ENCODE data around the gene SAMD4B.
A peak's percentile ranks its signal among the peaks of the same experiment; 100 is the strongest.

The SAMD4B gene

DNA sequence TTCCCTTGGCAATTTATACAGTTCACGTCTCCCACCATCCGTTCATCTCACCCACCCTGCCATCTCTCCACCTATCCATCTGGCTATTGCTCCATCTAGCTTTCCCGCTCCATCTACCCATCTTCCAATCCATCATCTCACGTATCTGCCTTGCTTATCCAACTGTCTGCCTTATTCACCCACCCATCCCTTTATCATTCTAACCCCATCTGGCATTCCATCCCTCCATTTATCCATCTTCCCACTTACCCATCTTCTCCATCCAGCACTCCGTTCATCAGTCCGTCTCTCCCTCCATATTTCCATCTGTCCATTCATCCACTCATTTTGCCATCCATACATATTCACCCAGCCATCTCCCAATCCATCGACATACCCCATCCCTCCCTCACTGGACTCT is 83.5 kb downstream of the SAMD4B start:
- no peak for DNase-seq (ENCODE audit: low read depth)

DNA sequence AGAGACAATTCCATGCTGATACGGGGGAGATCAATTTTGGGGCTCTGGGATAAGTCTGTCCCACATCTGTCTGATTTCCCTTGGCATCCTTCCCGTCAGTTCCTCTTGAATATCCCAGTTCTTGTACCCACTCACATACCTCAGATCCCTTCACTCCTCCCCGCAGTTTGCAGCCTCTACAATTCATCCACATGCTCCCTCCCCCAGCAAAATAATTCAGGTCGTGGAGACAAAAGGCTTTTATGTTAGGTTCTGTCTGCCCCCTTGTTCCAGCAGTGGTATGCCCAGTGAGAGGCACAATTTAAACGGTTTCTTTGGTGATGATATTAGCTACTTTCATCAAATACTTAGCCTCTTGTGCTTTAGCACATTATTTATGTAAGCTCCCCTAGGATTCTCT is 83.9 kb downstream of the SAMD4B start:
- DNase-seq (ENCODE audit: low read depth), result no peak

DNA sequence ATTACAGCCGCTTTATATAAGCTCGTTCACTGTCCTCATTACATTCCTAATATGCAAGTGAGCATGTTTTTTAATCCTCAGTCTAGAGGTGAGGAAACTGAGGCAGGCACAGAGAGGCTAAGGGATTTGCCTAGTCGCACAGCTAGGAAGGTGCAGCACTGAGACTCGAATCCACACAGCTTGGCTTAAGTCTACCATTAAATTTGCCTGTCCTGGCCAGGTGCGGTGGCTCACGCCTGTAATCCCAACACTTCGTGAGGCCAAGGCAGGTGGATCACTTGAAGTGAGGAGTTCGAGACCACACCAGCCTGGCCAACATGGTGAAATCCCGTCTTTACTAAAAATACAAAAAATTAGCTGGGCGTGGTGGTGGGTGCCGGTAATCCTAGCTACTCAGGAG is 85.5 kb downstream of the SAMD4B start:
- no peak for DNase-seq (ENCODE audit: low read depth)

DNA sequence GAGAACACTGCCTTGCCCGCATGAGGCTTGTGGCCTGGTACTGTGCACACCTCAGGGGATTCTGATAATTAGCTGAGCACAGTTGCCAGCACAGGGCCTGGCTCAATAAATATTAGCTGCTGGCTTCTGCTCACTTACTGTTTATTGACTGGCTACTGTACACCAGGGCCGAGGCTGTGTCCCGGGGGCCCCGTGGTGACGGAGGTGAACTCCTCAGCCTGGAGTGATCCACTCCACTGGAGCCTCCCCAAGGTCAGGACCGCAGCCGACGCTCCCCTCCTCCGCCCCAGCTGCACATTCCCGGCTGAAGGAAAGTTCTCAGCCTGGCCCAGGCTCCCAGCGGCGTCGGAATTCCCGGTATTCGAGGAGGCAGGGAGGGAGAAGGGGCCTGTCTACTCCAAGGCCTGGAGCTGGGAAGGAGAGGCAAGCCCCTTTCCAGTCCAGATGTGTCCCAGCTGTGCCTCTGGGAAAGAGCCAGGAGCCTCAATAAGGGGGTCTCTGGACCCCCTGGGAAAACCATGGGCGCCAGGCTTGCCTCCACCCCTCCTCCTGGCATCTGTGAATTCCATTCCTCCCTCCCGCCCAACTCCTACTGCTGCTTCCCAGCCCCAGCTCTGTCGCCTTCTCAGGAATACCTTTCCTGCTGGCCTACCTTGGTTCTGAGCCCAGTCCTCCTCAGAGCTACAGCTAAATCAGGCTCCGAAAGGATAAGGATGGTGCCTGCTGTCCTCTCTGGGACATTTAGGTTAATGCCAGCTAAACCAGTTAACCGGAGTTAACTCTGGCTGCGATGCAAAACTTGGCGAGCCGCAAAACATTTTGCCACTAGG is 86.3 kb downstream of the SAMD4B start:
- DNase-seq (ENCODE audit: low read depth), result peak; percentile 95

DNA sequence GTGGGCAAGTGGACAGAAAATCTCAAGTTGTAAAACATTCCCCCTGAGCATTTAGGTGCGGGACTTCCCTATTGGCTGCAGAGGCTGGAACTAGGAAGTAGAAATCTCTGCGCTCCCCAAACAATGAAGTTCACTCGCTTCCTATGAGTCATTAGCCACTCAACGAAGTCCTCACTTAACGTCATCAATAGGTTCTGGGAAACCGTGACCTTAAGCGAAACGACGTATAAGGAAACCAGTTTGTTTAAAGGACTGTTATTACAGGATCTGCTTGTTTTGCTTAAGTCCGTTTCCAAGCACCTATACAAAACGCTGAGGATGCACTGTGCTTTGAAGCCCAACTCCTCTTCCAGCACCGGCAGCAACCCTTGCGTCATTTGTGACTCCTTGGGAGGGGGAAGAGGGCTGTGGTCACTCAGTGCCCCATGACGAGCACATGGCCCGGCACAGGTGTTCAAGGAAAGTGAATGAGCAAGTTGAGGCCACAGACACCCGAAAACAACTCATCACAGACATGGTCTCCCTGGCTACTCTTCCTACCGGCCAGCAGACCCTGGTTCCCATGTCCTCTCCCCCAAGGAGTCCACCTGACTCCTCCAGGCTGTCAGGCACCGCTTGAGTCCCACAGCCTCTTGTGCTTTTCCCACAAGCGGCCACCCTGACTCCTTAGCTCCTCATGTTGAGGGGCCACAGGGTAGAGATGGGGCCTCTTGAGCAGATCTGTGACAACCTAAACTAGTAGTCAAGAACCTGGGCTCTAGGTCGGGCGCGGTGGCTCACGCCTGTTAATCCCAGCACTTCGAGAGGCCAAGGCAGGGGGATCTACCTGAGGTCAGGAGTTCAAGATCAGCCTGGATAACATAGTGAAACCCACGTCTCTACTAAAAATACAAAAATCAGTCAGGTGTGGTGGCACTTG is 88.7 kb downstream of the SAMD4B start:
- peak; percentile 81 for DNase-seq (ENCODE audit: low read depth)

DNA sequence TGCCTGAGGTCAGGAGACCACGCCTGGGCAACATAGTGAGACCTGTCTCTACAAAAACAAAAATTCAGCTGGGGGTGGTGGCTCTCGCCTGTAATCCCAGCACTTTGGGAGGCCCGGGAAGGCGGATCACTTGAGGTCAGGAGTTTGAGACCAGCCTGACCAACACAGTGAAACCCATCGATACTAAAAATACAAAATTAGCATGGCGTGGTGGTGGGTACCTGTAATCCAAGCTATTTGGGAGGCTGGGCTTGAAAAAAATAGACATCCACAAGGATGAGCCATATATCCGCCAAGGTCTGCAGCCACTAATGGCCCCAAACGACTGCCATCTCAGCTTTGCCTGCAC is 90.4 kb downstream of the SAMD4B start:
- DNase-seq (ENCODE audit: low read depth), result no peak

DNA sequence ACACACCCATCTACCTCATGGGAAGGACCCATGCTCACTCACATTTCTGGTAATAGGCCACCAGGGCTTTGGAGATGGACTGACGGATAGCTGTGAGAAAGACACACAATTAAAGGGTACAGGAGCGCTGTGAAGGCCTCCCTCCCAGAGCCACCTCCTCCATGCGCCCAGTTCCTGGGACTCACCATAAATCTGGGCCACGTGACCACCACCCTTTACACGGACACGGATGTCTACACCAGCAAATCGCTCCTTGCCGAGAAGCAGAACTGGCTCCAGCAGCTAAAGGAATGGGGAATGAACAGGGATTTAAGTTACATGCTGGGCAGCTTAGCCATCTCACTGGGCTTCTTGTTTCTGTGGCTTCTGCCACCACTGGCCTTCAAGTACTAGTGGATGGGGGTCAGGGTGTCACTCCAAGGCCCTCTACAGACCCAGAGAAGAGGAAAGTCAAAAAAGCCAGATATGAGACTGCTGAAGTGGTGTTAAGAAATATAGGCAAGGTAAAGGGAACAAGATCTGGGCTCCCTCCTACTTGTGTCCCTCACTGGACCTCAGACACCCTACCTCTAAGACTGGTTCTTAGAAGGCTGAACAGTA is 91.4 kb downstream of the SAMD4B start:
- DNase-seq (ENCODE audit: low read depth), result no peak

DNA sequence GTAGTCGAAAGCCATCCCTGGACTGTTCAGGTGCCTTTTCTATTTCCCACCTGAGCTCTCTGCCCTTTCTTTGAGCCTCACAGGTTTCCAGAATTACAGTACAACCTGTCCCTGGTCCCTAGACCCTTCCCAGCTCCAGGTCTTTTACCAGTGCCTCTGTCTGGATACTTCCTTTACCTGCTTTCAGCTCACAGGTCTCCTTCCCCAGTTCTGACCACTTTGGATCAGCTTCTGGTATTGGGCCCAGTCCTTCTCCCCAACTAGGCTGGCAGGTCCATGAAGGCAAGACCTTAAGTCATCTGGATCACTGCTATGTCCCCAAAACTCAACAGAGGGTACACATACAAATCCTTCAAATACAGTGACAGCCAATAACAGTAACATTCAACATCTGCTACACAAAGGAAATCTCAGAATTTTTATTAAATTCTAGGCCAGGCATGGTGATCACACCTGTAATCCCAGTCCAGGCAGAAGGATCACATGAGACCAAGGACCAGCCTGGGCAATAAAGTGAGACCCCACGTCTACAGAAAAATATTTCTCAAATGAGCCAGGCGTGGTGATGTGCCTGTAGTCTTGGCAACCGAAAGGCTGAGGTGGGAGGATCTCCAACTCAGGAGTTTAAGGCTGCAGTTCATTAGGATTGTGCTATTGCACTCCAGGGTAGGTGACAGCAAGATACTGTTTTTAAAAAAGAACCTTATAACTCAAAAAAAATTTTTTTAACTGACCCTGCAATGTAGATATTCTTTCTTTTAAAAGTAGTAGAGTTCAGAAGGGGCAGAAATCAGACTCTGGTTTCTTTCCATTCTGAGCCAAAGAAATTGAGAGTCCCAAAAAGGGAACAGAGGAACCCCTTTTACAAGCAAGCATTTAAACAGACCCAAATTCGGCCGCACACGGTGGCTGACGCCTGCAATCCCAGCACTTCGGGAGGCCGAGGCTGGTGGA is 92.2 kb downstream of the SAMD4B start:
- DNase-seq (ENCODE audit: low read depth), result peak; percentile 23
